ENCODE data around the gene SPATA16.
"Not testable (repeated sequence)": the region's sequence is repeated elsewhere in the genome, so short reads cannot be mapped to it uniquely, and the experiment has no call there.

SPATA16 gene

GRCh38 chr3:172875039-172875438, 266.0 kb downstream of the SPATA16 start:
- Mint-ChIP-seq H3K4me1 (ENCODE audit: low read depth) (no peaks in the 10 kb centered on the region), H3K4me3 (no peak overlapping the region), H3K27me3 (no peaks in the 10 kb centered on the region), H3K9me3 (peaks cover 4% of the 10 kb centered on the region), H3K36me3 (ENCODE audit: low read depth) (no peaks in the 10 kb centered on the region), H3K27ac (no peak overlapping the region)

GRCh38 chr3:172869784-172870518, 271.1 kb downstream of the SPATA16 start:
- H3K27me3 Mint-ChIP-seq: no peaks in the 10 kb centered on the region
- H3K4me1 Mint-ChIP-seq (ENCODE audit: low read depth): no peaks in the 10 kb centered on the region
- no peak overlapping the region for H3K4me3 Mint-ChIP-seq
- H3K36me3 Mint-ChIP-seq (ENCODE audit: low read depth): no peaks in the 10 kb centered on the region
- no peak overlapping the region for H3K27ac Mint-ChIP-seq
- H3K9me3 Mint-ChIP-seq: no peaks in the 10 kb centered on the region

- no peaks in the 10 kb centered on the region for H3K9me3 Mint-ChIP-seq
- no peaks in the 10 kb centered on the region for H3K4me1 Mint-ChIP-seq (ENCODE audit: low read depth)
- H3K36me3 Mint-ChIP-seq (ENCODE audit: low read depth): no peaks in the 10 kb centered on the region
- no peaks in the 10 kb centered on the region for H3K27me3 Mint-ChIP-seq
- H3K4me3 Mint-ChIP-seq: no peak overlapping the region
- H3K27ac Mint-ChIP-seq: no peak overlapping the region
Measured at GRCh38 chr3:172869368-172869771, 271.7 kb downstream of the SPATA16 start.

GRCh38 chr3:172868582-172869200, 272.3 kb downstream of the SPATA16 start:
- H3K27me3 Mint-ChIP-seq: no peaks in the 10 kb centered on the region
- H3K4me3 Mint-ChIP-seq: no peak overlapping the region
- H3K36me3 Mint-ChIP-seq (ENCODE audit: low read depth): no peaks in the 10 kb centered on the region
- no peaks in the 10 kb centered on the region for H3K4me1 Mint-ChIP-seq (ENCODE audit: low read depth)
- H3K27ac Mint-ChIP-seq: no peak overlapping the region
- H3K9me3 Mint-ChIP-seq: no peaks in the 10 kb centered on the region

DNA sequence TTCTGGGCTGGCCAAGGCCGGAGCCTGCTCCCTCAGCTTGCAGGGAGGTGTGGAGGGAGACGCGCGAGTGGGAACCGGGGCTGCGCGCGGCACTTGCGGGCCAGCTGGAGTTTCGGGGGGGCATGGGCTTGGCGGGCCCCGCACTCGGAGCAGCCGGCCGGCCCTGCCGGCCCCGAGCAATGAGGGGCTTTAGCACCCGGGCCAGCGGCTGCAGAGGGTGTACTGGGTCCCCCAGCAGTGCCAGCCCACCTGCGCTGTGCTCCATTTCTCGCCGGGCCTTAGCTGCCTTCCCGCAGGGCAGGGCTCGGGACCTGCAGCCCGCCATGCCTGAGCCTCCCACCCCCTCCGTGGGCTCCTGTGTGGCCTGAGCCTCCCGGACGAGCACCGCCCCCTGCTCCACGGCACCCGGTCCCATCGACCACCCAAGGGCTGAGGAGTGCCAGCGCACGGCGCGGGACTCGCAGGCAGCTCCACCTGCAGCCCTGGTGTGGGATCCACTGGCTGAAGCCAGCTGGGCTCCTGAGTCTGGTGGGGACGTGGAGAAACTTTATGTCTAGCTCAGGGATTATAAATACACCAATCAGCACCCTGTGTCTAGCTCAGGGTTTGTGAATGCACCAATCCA, 274.2 kb downstream of the SPATA16 start:
- H3K27me3 Mint-ChIP-seq; H3K9me3 Mint-ChIP-seq; H3K4me3 Mint-ChIP-seq; H3K4me1 Mint-ChIP-seq (ENCODE audit: low read depth); H3K27ac Mint-ChIP-seq; H3K36me3 Mint-ChIP-seq (ENCODE audit: low read depth): not testable (repeated sequence)

DNA sequence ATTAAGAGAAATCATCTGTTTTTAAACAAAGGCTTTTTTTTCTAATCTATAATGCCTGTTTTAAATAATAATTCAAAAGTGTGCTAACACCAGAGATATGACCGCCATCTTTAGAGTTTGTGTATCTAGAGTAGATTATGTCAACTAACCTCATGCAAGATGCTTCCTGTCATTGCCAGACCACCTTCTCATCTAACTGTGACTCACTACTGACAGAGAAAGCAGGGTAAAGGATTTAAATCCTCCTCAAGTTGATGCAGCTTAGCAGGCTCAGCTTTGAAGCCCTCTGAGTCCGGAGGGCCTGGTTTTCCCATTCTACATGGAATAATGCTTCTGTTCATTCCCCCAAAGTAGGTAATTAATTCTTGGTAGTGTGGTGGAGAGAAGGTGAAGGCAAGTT, 282.0 kb downstream of the SPATA16 start:
- Mint-ChIP-seq H3K4me1 (ENCODE audit: low read depth) (no peaks in the 10 kb centered on the region), H3K4me3 (no peak overlapping the region), H3K27ac (no peak overlapping the region), H3K36me3 (ENCODE audit: low read depth) (no peaks in the 10 kb centered on the region), H3K9me3 (no peaks in the 10 kb centered on the region), H3K27me3 (peaks cover 3% of the 10 kb centered on the region)

GRCh38 chr3:172856795-172857742, 284.0 kb downstream of the SPATA16 start:
- Mint-ChIP-seq H3K4me3 (no peak overlapping the region), H3K27me3 (peaks cover 3% of the 10 kb centered on the region), H3K9me3 (no peaks in the 10 kb centered on the region), H3K27ac (no peak overlapping the region), H3K36me3 (ENCODE audit: low read depth) (no peaks in the 10 kb centered on the region), H3K4me1 (ENCODE audit: low read depth) (no peaks in the 10 kb centered on the region)

- Mint-ChIP-seq H3K27ac (no peak overlapping the region), H3K9me3 (no peaks in the 10 kb centered on the region), H3K27me3 (peaks cover 3% of the 10 kb centered on the region), H3K36me3 (ENCODE audit: low read depth) (no peaks in the 10 kb centered on the region), H3K4me1 (ENCODE audit: low read depth) (no peaks in the 10 kb centered on the region), H3K4me3 (no peak overlapping the region)
Measured at GRCh38 chr3:172855037-172855436, 286.0 kb downstream of the SPATA16 start.

GRCh38 chr3:172853921-172854666, 286.9 kb downstream of the SPATA16 start:
- H3K27me3 Mint-ChIP-seq: peaks cover 4% of the 10 kb centered on the region
- no peaks in the 10 kb centered on the region for H3K9me3 Mint-ChIP-seq
- no peaks in the 10 kb centered on the region for H3K4me1 Mint-ChIP-seq (ENCODE audit: low read depth)
- H3K36me3 Mint-ChIP-seq (ENCODE audit: low read depth): no peaks in the 10 kb centered on the region
- no peak overlapping the region for H3K27ac Mint-ChIP-seq
- no peak overlapping the region for H3K4me3 Mint-ChIP-seq

DNA sequence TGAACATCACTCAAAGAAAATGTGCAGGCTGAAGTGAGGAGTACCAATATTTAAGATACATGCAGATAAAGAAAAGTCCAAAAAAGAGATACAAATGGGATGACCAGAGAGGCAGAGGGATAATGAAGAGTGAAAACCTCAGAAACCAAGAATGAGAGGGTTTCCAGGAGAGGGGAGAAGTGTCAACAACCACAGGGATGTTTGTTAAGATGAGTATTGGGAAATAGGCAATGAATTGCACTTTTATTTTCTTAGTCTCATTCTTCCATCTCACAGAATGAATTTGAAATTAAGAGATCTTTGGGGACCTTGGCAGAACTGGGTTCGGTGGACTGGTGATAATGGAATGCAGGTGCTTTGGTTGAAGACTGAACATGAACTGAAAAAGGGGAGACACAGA, 288.0 kb downstream of the SPATA16 start:
- peaks cover 9% of the 10 kb centered on the region for H3K27me3 Mint-ChIP-seq
- no peak overlapping the region for H3K4me3 Mint-ChIP-seq
- H3K4me1 Mint-ChIP-seq (ENCODE audit: low read depth): no peaks in the 10 kb centered on the region
- no peaks in the 10 kb centered on the region for H3K9me3 Mint-ChIP-seq
- no peak overlapping the region for H3K27ac Mint-ChIP-seq
- H3K36me3 Mint-ChIP-seq (ENCODE audit: low read depth): no peaks in the 10 kb centered on the region

GRCh38 chr3:172848910-172849309, 292.1 kb downstream of the SPATA16 start:
- Mint-ChIP-seq H3K4me1 (ENCODE audit: low read depth) (no peaks in the 10 kb centered on the region), H3K9me3 (no peaks in the 10 kb centered on the region), H3K36me3 (ENCODE audit: low read depth) (no peaks in the 10 kb centered on the region), H3K27me3 (peaks cover 6% of the 10 kb centered on the region), H3K27ac (no peak overlapping the region), H3K4me3 (no peak overlapping the region)

- Mint-ChIP-seq H3K27me3 (peaks cover 6% of the 10 kb centered on the region), H3K27ac (no peak overlapping the region), H3K4me3 (no peak overlapping the region), H3K9me3 (no peaks in the 10 kb centered on the region), H3K4me1 (ENCODE audit: low read depth) (no peaks in the 10 kb centered on the region), H3K36me3 (ENCODE audit: low read depth) (no peaks in the 10 kb centered on the region)
Measured at GRCh38 chr3:172847292-172847691, 293.7 kb downstream of the SPATA16 start.

DNA sequence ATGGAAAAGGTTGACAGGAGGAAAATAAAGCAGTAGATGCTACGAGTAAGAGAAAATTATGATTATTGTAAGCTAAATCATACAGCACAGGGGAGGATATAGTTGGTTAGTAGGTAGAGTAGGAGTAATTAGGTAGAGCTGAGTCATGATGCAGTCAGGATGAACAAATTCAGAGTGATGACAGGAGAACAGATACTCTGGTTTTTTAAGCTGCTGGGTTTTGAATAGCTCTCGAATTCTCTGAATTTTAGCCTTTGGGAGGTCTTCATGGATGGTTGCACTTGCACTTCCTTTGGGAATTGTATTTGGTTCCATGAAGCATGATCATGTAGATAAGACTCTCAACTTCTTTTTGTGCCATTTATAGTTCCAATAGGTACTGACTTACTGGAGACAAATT, 294.3 kb downstream of the SPATA16 start:
- H3K27me3 Mint-ChIP-seq: peaks cover 6% of the 10 kb centered on the region
- H3K4me1 Mint-ChIP-seq (ENCODE audit: low read depth): no peaks in the 10 kb centered on the region
- H3K9me3 Mint-ChIP-seq: no peaks in the 10 kb centered on the region
- no peak overlapping the region for H3K4me3 Mint-ChIP-seq
- no peaks in the 10 kb centered on the region for H3K36me3 Mint-ChIP-seq (ENCODE audit: low read depth)
- no peak overlapping the region for H3K27ac Mint-ChIP-seq

DNA sequence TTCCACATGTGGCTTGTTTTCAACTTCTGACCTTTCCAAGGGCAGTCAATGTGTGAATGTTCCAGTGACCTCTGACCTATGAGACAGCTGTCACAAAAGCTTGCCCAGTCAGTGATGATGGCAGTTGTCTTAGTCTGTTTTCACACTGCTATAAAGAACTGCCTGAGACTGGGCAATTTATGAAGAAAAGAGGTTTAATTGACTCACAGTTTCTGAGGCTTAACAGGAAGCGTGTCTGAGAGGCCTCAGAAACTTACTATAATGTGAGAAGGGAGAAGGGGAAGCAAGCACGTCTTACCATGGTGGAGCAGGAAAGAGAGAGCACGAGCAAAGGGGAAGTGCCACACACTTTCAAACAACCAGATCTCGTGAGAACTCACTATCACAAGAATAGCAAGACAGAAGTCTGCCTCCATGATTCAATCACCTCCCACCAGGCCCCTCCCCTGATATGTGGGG, 294.9 kb downstream of the SPATA16 start:
- Mint-ChIP-seq H3K9me3 (no peaks in the 10 kb centered on the region), H3K27me3 (peaks cover 6% of the 10 kb centered on the region), H3K27ac (no peak overlapping the region)

More for the DNA sequence above, 294.9 kb downstream of the SPATA16 start:
- Mint-ChIP-seq H3K4me1 (ENCODE audit: low read depth) (no peaks in the 10 kb centered on the region), H3K4me3 (no peak overlapping the region), H3K36me3 (ENCODE audit: low read depth) (no peaks in the 10 kb centered on the region)

All from stimulated activated naive CD8-positive, alpha-beta T cell treated with anti-CD3 and anti-CD28 coated beads, Interleukin-15, Interleukin-2, amounts not matched to agents 100 ng/mL and 50 ng/mL, for 24 hours (primary cell).